WERI-Rb-1 (cell line): ENCODE measurements around the gene RNF149.
A peak's percentile ranks its signal among the peaks of the same experiment; 100 is the strongest.

ENCODE experiments used
- DNase-seq: peaks from one replicate; pipeline ENCODE4 v3.0.0-alpha.2; 2020
- H3K27ac ChIP-seq: fragments of 250-450 bp; sonication (Bioruptor Pico); 2 replicates; pipeline ENCODE4 v1.5.1; 2020; ENCODE audit warnings: mild to moderate bottlenecking, moderate library complexity
- H3K27me3 ChIP-seq: fragments of 250-450 bp; sonication (Bioruptor Pico); 2 replicates; pipeline ENCODE4 v1.5.1; 2021; ENCODE audit warnings: mild to moderate bottlenecking, low read depth, moderate library complexity; ENCODE audit not compliant: insufficient read depth, severe bottlenecking
- H3K36me3 ChIP-seq: fragments of 250-450 bp; sonication (Bioruptor Pico); 2 replicates; pipeline ENCODE4 v1.5.1; 2020; ENCODE audit warnings: mild to moderate bottlenecking, moderate library complexity
- H3K4me3 ChIP-seq: 2 replicates; pipeline ENCODE4 v1.5.1; 2011; ENCODE audit warnings: low read depth, mild to moderate bottlenecking, control low read depth, low read length
- H3K9me3 ChIP-seq: fragments of 250-450 bp; sonication (Bioruptor Pico); 2 replicates; pipeline ENCODE4 v1.5.1; 2021; ENCODE audit warnings: mild to moderate bottlenecking, moderate library complexity; ENCODE audit not compliant: severe bottlenecking
- TF ChIP-seq, protein P1 (sequence below): IDR thresholded peaks from 2 replicates; pipeline ENCODE4 v1.5.1; 2011; ENCODE audit warnings: low read depth, mild to moderate bottlenecking, control low read depth, inconsistent platforms, low read length

Gene RNF149

DNA sequence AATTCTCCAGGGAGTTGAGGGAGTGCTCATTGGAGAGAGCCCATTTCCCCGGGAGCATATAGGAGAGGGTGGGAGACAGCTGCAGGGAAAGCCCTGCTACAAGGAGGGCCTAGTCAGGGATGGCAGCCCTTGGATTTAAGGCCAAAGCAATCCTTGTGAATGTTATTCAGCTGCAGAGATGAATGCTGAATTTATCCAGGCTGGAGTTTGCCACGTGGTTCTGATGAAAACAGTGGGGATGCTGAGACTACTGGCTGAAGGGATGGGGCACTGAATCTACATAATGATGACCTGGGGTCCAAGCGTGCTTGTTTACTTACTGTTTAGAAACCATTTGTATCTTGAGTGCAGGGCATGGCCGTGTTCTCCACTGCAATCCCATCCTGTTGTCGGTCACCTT, 35.6 kb upstream of the RNF149 start:
- H3K27ac ChIP-seq, result no peak overlapping the region
- TF ChIP-seq, protein P1, sequence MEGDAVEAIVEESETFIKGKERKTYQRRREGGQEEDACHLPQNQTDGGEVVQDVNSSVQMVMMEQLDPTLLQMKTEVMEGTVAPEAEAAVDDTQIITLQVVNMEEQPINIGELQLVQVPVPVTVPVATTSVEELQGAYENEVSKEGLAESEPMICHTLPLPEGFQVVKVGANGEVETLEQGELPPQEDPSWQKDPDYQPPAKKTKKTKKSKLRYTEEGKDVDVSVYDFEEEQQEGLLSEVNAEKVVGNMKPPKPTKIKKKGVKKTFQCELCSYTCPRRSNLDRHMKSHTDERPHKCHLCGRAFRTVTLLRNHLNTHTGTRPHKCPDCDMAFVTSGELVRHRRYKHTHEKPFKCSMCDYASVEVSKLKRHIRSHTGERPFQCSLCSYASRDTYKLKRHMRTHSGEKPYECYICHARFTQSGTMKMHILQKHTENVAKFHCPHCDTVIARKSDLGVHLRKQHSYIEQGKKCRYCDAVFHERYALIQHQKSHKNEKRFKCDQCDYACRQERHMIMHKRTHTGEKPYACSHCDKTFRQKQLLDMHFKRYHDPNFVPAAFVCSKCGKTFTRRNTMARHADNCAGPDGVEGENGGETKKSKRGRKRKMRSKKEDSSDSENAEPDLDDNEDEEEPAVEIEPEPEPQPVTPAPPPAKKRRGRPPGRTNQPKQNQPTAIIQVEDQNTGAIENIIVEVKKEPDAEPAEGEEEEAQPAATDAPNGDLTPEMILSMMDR, result no peak

DNA sequence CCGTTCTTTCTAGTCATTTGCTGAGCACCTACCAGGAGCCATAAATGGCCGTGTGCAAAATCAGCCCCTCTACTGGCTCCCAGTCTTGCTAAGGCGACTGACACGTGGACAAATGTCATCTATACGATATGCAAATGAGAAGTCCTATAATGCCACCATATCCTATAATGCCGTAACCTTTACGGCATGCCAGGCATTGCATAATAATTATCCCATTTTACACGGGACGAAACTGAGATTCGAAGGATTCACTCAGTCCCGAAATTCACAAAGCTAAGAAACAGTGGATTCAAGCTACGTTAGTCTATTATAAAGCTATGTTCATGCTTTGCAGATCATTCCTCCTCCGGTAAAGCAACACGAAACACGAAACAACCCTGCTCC, 34.1 kb upstream of the RNF149 start:
- no peak overlapping the region for H3K27ac ChIP-seq

More for the DNA sequence above, 35.6 kb upstream of the RNF149 start:
- Histone ChIP-seq H3K36me3 (no peaks in the 10 kb centered on the region), H3K9me3 (no peaks in the 10 kb centered on the region), H3K27me3 (no peaks in the 10 kb centered on the region), H3K4me3 (no peak overlapping the region)
- DNase-seq, result no peak

DNA sequence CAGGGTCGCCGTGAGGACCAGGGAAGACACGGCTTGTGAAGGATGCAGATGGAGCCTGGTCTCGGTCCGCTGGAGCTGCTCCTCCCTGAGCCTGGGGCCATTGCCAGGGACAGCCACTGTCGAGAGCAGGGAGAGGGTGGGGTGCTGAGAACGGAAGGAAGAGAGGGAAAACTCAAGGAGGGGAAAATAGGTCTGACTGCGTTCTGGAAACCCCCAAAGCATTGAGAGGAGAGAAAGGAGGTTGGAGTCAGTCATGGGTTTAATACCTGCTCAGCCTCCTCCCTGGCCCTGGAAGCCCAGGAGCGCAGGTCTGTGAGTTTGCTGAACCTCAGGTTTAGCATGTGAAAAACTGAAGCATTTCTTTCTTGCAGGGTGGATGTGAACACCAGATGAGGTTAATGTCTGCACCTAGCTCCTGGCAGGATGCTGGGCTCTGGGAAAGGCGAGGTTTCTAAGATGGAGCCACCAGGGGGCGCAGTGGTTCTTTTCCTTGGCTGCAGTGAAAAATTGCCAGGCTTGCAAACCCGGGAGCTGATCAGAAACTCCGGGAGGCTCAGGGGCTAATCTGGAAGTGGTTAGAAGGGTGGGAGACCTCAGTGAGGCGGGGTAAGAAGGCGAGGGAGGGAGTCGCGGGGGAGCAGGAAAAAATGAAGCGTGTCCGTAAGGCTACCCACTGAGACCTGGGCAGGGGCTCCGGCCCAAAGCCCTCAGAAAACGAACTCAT, 33.6 kb upstream of the RNF149 start:
- H3K27ac ChIP-seq, result no peak overlapping the region
- no peaks in the 10 kb centered on the region for H3K27me3 ChIP-seq
- TF ChIP-seq, protein P1, result peak; percentile 73
- no peaks in the 10 kb centered on the region for H3K9me3 ChIP-seq
- no peak overlapping the region for H3K4me3 ChIP-seq
- DNase-seq, result peak; percentile 82
- no peaks in the 10 kb centered on the region for H3K36me3 ChIP-seq

More for the DNA sequence above, 34.1 kb upstream of the RNF149 start:
- H3K27me3 ChIP-seq, result no peaks in the 10 kb centered on the region
- no peak overlapping the region for H3K4me3 ChIP-seq
- H3K9me3 ChIP-seq, result no peaks in the 10 kb centered on the region
- no peaks in the 10 kb centered on the region for H3K36me3 ChIP-seq
- TF ChIP-seq, protein P1, result no peak
- no peak for DNase-seq

DNA sequence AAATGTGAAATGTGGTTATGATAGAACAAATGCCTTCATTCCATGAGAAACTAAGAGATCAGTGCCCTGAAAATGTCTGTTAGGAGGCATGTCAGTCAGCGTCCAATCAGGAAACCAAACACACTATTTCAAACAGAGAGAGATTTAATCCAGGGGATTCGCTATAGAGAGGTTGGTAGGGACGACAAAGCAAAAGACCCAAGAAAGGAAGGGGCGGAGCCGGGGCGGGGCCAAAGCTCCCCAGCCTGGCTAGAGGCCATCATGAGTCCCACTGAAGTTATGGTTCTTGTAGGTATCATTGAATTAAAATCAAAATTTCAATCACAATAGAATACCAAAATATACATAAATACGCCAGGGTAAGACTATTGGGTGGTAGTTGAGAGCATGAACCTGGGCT, 32.9 kb upstream of the RNF149 start:
- TF ChIP-seq, protein P1, result no peak
- DNase-seq, result peak; percentile 17
- Histone ChIP-seq H3K36me3 (no peaks in the 10 kb centered on the region), H3K9me3 (no peaks in the 10 kb centered on the region), H3K27ac (no peak overlapping the region), H3K27me3 (no peaks in the 10 kb centered on the region), H3K4me3 (no peak overlapping the region)

DNA sequence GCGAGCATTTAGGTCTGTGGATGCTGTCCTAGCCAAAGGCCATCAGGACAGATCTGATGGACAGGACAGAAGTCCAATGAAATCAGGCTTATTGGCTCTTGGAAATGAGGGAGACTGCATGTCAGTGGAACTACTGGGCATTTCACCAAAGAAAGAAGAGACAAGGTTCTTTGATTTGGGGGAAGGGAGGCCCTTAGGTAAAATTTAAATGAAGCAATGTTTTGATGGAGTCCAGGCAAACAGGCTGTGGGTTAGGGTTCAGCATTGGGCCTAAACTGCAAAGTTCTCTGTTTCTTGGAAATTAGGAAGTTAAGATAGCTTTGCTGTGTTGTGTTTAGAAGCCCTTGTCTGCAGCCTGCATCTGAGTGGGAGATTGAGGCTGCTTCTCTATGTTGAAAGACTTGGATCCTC, 31.6 kb upstream of the RNF149 start:
- TF ChIP-seq, protein P1, result no peak
- DNase-seq, result no peak
- Histone ChIP-seq H3K4me3 (no peak overlapping the region), H3K36me3 (no peaks in the 10 kb centered on the region), H3K27ac (no peak overlapping the region), H3K9me3 (no peaks in the 10 kb centered on the region), H3K27me3 (no peaks in the 10 kb centered on the region)
